ENCODE measurements around the gene DDX1.

- no peak for TF ChIP-seq CTCF (IDR thresholded peaks at IDR 0.05)
- no peak for TF ChIP-seq EP300 (IDR thresholded peaks at IDR 0.05)
- TF ChIP-seq POLR2AphosphoS5 (IDR thresholded peaks at IDR 0.05) = no peak
- no peak for TF ChIP-seq POLR2A (IDR thresholded peaks at IDR 0.05; ENCODE audit: low read depth)
These were observed 36.4 kb downstream of the DDX1 start for GRCh38 chr2:15627817-15628684.

Measured in esophagus muscularis mucosa (tissue), 4 donors.